Thyroid gland (tissue), 4 donors: ENCODE results near the gene CHMP4B. TPM values are rescaled to one million over a fixed set of nuclear protein-coding genes. Genes with fewer than 3 reads are reported as not detected.

Source experiments
- DNase-seq, 2 donors: peaks; one replicate each; pipeline ENCODE4 v3.0.0-alpha.2; 2019
- H3K27ac ChIP-seq, 3 donors: fragments of 200-600 bp; sonication (generic); 1 replicate in 2 of 3; 2 replicates in 1 of 3; pipeline ENCODE4 v1.5.1; 2016 to 2019; ENCODE audit warnings: mild to moderate bottlenecking in 1 of 3, moderate library complexity in 1 of 3
- H3K27me3 ChIP-seq: fragments of 200-600 bp; sonication (generic); one replicate; pipeline ENCODE4 v1.5.1; 2019
- H3K36me3 ChIP-seq, 2 donors: fragments of 200-600 bp; sonication (generic); one replicate each; pipeline ENCODE4 v1.5.1; 2016 to 2019
- H3K4me1 ChIP-seq, 2 donors: fragments of 200-600 bp; sonication (generic); one replicate each; pipeline ENCODE4 v1.5.1; 2017 to 2019
- H3K4me3 ChIP-seq, 3 donors: fragments of 200-600 bp; sonication (generic); replicated peaks in 1 of 3; 1 replicate in 2 of 3; 2 replicates in 1 of 3; pipeline ENCODE4 v1.5.1; 2016; ENCODE audit warnings: mild to moderate bottlenecking in 1 of 3
- H3K9me3 ChIP-seq: fragments of 200-600 bp; sonication (generic); one replicate; pipeline ENCODE4 v1.5.1; 2017
- CTCF ChIP-seq, 6 experiments: fragments of 200-600 bp in 3 of 6; fragments of 450-650 bp in 3 of 6; sonication (generic) in 3 of 6; IDR thresholded peaks; one replicate each; pipeline ENCODE4 v1.5.1; 2016 to 2019; ENCODE audit warnings: antibody characterized with exemption in 6 of 6, mild to moderate bottlenecking in 2 of 6, inconsistent platforms in 1 of 6, moderate library complexity in 1 of 6
- POLR2A ChIP-seq, 2 donors: fragments of 450-650 bp; IDR thresholded peaks; one replicate each; pipeline ENCODE4 v1.6.1; 2017; ENCODE audit warnings: antibody characterized with exemption in 2 of 2, mild to moderate bottlenecking in 2 of 2, moderate library complexity in 1 of 2
- WGBS, 2 donors: methylation state at CpG; one replicate each; pipeline ENCODE4 v1.1.5; 2017; 5-methylcytosine and 5-hydroxymethylcytosine counted together
- intact Hi-C: fragments of 100-400 bp; cut with DNase I; formaldehyde crosslinking; loops from one replicate; pipeline ENCODE4 v1.15.1; 2023
- total RNA-seq, 4 donors: library from RNA; depleted of rRNA; stranded (reverse); fragments of >200 nt; gene quantifications; one replicate each; pipeline ENCODE4 v1.2.3, GENCODE V29; 2016

CHMP4B gene
- total RNA-seq, 4 donors from 2014 or later = 70.3 to 93.5 (median 85.7) TPM

DNA sequence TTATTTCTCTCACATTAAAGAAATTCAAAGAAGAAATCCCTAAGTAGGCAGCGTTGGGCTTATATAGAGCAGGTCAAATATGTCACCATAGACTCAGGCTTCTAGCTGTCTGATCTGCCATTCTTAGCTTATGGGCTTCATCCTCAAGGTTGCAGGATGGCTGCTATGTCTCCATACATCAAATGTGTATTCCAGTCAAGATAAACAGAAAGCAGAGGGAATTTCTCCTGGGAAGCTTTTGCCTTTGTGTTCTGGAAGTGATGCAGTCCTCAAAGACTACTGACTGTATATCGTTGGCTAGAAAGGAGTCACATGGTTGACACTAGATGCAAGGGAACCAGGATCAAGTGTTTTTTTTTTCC is 43.4 kb upstream of the CHMP4B start:
- Histone ChIP-seq H3K4me3 (no peak overlapping the region), H3K27ac (no peak overlapping the region), H3K9me3 (no peaks in the 10 kb centered on the region), H3K36me3 (no peaks in the 10 kb centered on the region), H3K27me3 (no peaks in the 10 kb centered on the region), H3K4me1 (no peaks in the 10 kb centered on the region)
- DNase-seq = no peak
- intact Hi-C loops = no loop called here
- 92 to 94% methylated on average over 2 of the region's 2 CpGs for WGBS, 2 donors
- TF ChIP-seq POLR2A (IDR thresholded peaks at IDR 0.05) (no peak), CTCF (IDR thresholded peaks at IDR 0.05) (no peak)

DNA sequence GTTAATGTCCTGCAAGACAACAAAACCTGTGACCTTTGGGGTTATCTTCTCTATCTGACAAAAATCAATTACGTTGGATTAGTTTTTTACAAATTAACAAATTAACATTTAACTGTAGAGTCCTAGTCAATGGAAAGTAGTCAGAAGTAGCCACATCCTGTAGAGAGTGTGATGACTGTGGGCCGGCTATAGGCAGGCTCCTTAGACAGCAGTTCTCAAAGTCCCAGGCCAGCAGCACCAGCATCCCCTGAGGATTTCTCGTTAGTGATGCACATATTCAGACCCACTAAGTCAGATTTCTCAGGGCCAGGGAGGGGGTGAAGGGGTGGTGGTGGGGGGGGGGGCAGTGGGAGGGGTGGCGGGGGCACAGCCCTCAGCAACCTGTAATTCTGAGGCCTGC is 42.1 kb upstream of the CHMP4B start:
- H3K4me3 ChIP-seq = no peak overlapping the region
- TF ChIP-seq POLR2A (IDR thresholded peaks at IDR 0.05) (no peak), CTCF (IDR thresholded peaks at IDR 0.05) (no peak)
- H3K27ac ChIP-seq = no peak overlapping the region
- DNase-seq = no peak
- intact Hi-C loops = no loop called here
- H3K9me3 ChIP-seq = no peaks in the 10 kb centered on the region
- no peaks in the 10 kb centered on the region for H3K36me3 ChIP-seq
- H3K27me3 ChIP-seq = no peaks in the 10 kb centered on the region
- 91 to 95% methylated on average over 4 of the region's 4 CpGs for whole genome bisulfite sequencing, 2 donors
- H3K4me1 ChIP-seq = no peaks in the 10 kb centered on the region

DNA sequence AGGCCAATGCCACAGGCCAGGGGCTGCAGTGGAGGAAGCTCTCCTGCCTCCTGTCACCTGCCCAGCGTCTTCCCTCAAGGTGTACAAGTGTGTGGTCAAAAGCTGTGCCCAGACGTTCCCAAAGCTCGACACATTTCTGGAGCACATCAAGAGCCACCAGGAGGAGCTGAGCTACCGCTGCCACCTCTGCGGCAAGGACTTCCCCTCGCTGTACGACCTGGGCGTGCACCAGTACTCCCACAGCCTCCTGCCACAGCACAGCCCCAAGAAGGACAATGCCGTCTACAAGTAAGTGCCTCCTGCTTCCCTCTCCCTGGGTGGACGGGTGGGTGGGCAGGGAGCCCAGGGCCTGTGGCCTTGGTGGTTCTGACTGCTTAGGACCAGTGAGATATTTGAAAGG is 41.1 kb upstream of the CHMP4B start:
- WGBS, 2 donors = 63 to 76% methylated on average over 10 of the region's 10 CpGs
- intact Hi-C loops = no loop called here

GRCh38 chr20:33771938-33772337 is 39.2 kb upstream of the CHMP4B start:
- Histone ChIP-seq H3K36me3 (no peaks in the 10 kb centered on the region), H3K4me1 (no peaks in the 10 kb centered on the region), H3K27me3 (no peaks in the 10 kb centered on the region), H3K27ac (no peak overlapping the region), H3K4me3 (no peak overlapping the region), H3K9me3 (no peaks in the 10 kb centered on the region)
- intact Hi-C loops = no loop called here
- TF ChIP-seq CTCF (IDR thresholded peaks at IDR 0.05) (no peak), POLR2A (IDR thresholded peaks at IDR 0.05) (no peak)
- 96% methylated on average over 5 of the region's 5 CpGs for WGBS, 2 donors
- DNase-seq = no peak

More for the DNA sequence above, 41.1 kb upstream of the CHMP4B start:
- Histone ChIP-seq H3K4me3 (no peak overlapping the region), H3K27me3 (no peaks in the 10 kb centered on the region), H3K4me1 (no peaks in the 10 kb centered on the region), H3K27ac (no peak overlapping the region), H3K9me3 (no peaks in the 10 kb centered on the region), H3K36me3 (no peaks in the 10 kb centered on the region)
- peak; percentile 39 to 48 for DNase-seq
- TF ChIP-seq POLR2A (IDR thresholded peaks at IDR 0.05) (no peak), CTCF (IDR thresholded peaks at IDR 0.05) (peak in 1 of 6 experiments; percentile 17)

GRCh38 chr20:33772439-33772838 is 38.7 kb upstream of the CHMP4B start:
- H3K9me3 ChIP-seq = no peaks in the 10 kb centered on the region
- H3K27me3 ChIP-seq = no peaks in the 10 kb centered on the region
- no peaks in the 10 kb centered on the region for H3K36me3 ChIP-seq
- H3K4me1 ChIP-seq = no peaks in the 10 kb centered on the region
- intact Hi-C loops = no loop called here
- 90 to 92% methylated on average over 3 of the region's 3 CpGs for WGBS, 2 donors
- TF ChIP-seq CTCF (IDR thresholded peaks at IDR 0.05) = no peak
- no peak for TF ChIP-seq POLR2A (IDR thresholded peaks at IDR 0.05)
- no peak for DNase-seq
- no peak overlapping the region for H3K27ac ChIP-seq
- no peak overlapping the region for H3K4me3 ChIP-seq
